H9 (cell line): Measurements from ENCODE around the gene CAPG. TPM values are rescaled to one million over a fixed set of nuclear protein-coding genes. Genes with fewer than 3 reads are reported as not detected.

Experiments
- DNase-seq: peaks from one replicate; pipeline ENCODE4 v3.0.0-alpha.2; 2017
- H2AFZ ChIP-seq: one replicate; pipeline ENCODE4 v1.6.1; 2013; ENCODE audit warnings: mild to moderate bottlenecking, low read length, control low read depth, moderate library complexity
- H2AK5ac ChIP-seq: 2 replicates; pipeline ENCODE4 v1.6.1; 2013; ENCODE audit warnings: low read length, control low read depth, mixed read lengths; ENCODE audit not compliant: insufficient read length
- H2BK120ac ChIP-seq: one replicate; pipeline ENCODE4 v1.6.1; 2013; ENCODE audit warnings: low read depth, mild to moderate bottlenecking, low read length, control low read depth, inconsistent platforms; ENCODE audit not compliant: poor library complexity, severe bottlenecking
- H2BK12ac ChIP-seq: 2 replicates; pipeline ENCODE4 v1.6.1; 2013; ENCODE audit warnings: low read length, control low read depth, mixed read lengths, low read depth; ENCODE audit not compliant: insufficient read length
- H2BK15ac ChIP-seq: 2 replicates; pipeline ENCODE4 v1.6.1; 2013; ENCODE audit warnings: low read depth, low read length, control low read depth
- H2BK20ac ChIP-seq: one replicate; pipeline ENCODE4 v1.6.1; 2013; ENCODE audit warnings: low read depth, mild to moderate bottlenecking, low read length, control low read depth, inconsistent platforms; ENCODE audit not compliant: poor library complexity, severe bottlenecking
- H2BK5ac ChIP-seq: 2 replicates; pipeline ENCODE4 v1.6.1; 2013; ENCODE audit warnings: low read length, control low read depth, mixed read lengths; ENCODE audit not compliant: insufficient read length
- H3K14ac ChIP-seq: 2 replicates; pipeline ENCODE4 v1.6.1; 2013; ENCODE audit warnings: low read length, control low read depth; ENCODE audit not compliant: insufficient read depth
- H3K18ac ChIP-seq: 2 replicates; pipeline ENCODE4 v1.6.1; 2013; ENCODE audit warnings: low read depth, mild to moderate bottlenecking, mixed read lengths, low read length, control low read depth; ENCODE audit not compliant: insufficient read length
- H3K23ac ChIP-seq: 2 replicates; pipeline ENCODE4 v1.6.1; 2013; ENCODE audit warnings: low read length, control low read depth, mixed read lengths, low read depth; ENCODE audit not compliant: insufficient read length
- H3K23me2 ChIP-seq: 2 replicates; pipeline ENCODE4 v1.6.1; 2013; ENCODE audit warnings: low read depth, mild to moderate bottlenecking, mixed read lengths, low read length, control low read depth; ENCODE audit not compliant: insufficient read length, poor library complexity, severe bottlenecking
- H3K27ac ChIP-seq: 2 replicates; pipeline ENCODE4 v1.5.1; 2013; ENCODE audit warnings: low read length, control low read depth, mixed read lengths, low read depth; ENCODE audit not compliant: insufficient read length
- H3K27me3 ChIP-seq: 2 replicates; pipeline ENCODE4 v1.6.1; 2013; ENCODE audit warnings: low read length, control low read depth, inconsistent platforms; ENCODE audit not compliant: insufficient read depth
- H3K4ac ChIP-seq: 2 replicates; pipeline ENCODE4 v1.6.1; 2013; ENCODE audit warnings: low read depth, mild to moderate bottlenecking, control low read depth, inconsistent platforms, low read length, moderate library complexity
- H3K4me1 ChIP-seq: 2 replicates; pipeline ENCODE4 v1.6.1; 2013; ENCODE audit warnings: low read length, control low read depth, inconsistent platforms; ENCODE audit not compliant: insufficient read depth
- H3K4me2 ChIP-seq: 2 replicates; pipeline ENCODE4 v1.6.1; 2013; ENCODE audit warnings: low read length, control low read depth, mixed read lengths; ENCODE audit not compliant: insufficient read length, insufficient read depth
- H3K56ac ChIP-seq: 2 replicates; pipeline ENCODE4 v1.6.1; 2013; ENCODE audit warnings: low read depth, mild to moderate bottlenecking, mixed read lengths, low read length, control low read depth; ENCODE audit not compliant: insufficient read length
- H3K79me1 ChIP-seq: 2 replicates; pipeline ENCODE4 v1.6.1; 2013; ENCODE audit warnings: low read depth, mild to moderate bottlenecking, moderate library complexity, low read length, control low read depth, inconsistent platforms; ENCODE audit not compliant: insufficient read depth, poor library complexity, severe bottlenecking
- H3K79me2 ChIP-seq: 2 replicates; pipeline ENCODE4 v1.6.1; 2013; ENCODE audit warnings: low read length, control low read depth, inconsistent platforms; ENCODE audit not compliant: insufficient read depth
- H3K9ac ChIP-seq: 2 replicates; pipeline ENCODE4 v1.6.1; 2013; ENCODE audit warnings: low read length, control low read depth, mixed read lengths; ENCODE audit not compliant: insufficient read length; ENCODE audit errors: extremely low read depth
- H3K9me3 ChIP-seq: one replicate; pipeline ENCODE4 v1.6.1; 2013; ENCODE audit warnings: low read depth, low read length, inconsistent platforms; ENCODE audit not compliant: control insufficient read depth
- H3T11ph ChIP-seq: one replicate; pipeline ENCODE4 v1.6.1; 2013; ENCODE audit warnings: mild to moderate bottlenecking, low read length, control low read depth, inconsistent platforms
- H4K20me1 ChIP-seq: one replicate; pipeline ENCODE4 v1.6.1; 2013; ENCODE audit not compliant: control insufficient read depth, insufficient read length, insufficient read depth
- H4K5ac ChIP-seq: 2 replicates; pipeline ENCODE4 v1.6.1; 2013; ENCODE audit warnings: low read depth, mild to moderate bottlenecking, mixed read lengths, low read length, control low read depth; ENCODE audit not compliant: insufficient read length
- H4K8ac ChIP-seq: replicated peaks from 2 replicates; pipeline ENCODE4 v1.6.1; 2013; ENCODE audit warnings: low read length, control low read depth, mixed read lengths, low read depth; ENCODE audit not compliant: insufficient read length
- H4K91ac ChIP-seq: 2 replicates; pipeline ENCODE4 v1.6.1; 2013; ENCODE audit warnings: low read depth, mild to moderate bottlenecking, moderate library complexity, mixed read lengths, low read length, control low read depth; ENCODE audit not compliant: insufficient read length
- H3K27ac Mint-ChIP-seq, 3 experiments: 2 replicates in 2 of 3; 3 replicates in 1 of 3; pipeline ENCODE4 v1.8.0; 2020 to 2021; ENCODE audit warnings: mixed read lengths in 3 of 3, mild to moderate bottlenecking in 1 of 3, moderate library complexity in 1 of 3
- H3K27me3 Mint-ChIP-seq: 2 replicates; pipeline ENCODE4 v1.8.0; 2021; ENCODE audit warnings: low read depth, mild to moderate bottlenecking, moderate library complexity, mixed read lengths
- H3K36me3 Mint-ChIP-seq, 3 experiments: 2 replicates in 2 of 3; 3 replicates in 1 of 3; pipeline ENCODE4 v1.8.0; 2020 to 2021; ENCODE audit warnings: low read depth in 3 of 3, mixed read lengths in 3 of 3; ENCODE audit not compliant: insufficient read depth in 1 of 3
- H3K4me1 Mint-ChIP-seq, 2 experiments: 2 replicates each; pipeline ENCODE4 v1.8.0; 2020; ENCODE audit warnings: mixed read lengths in 2 of 2
- H3K4me3 Mint-ChIP-seq, 2 experiments: 2 replicates in 1 of 2; 3 replicates in 1 of 2; pipeline ENCODE4 v1.8.0; 2020 to 2021; ENCODE audit warnings: mild to moderate bottlenecking in 2 of 2, mixed read lengths in 2 of 2, moderate library complexity in 1 of 2
- H3K9me3 Mint-ChIP-seq, 2 experiments: 2 replicates in 1 of 2; 3 replicates in 1 of 2; pipeline ENCODE4 v1.8.0; 2020; ENCODE audit warnings: mild to moderate bottlenecking in 2 of 2, mixed read lengths in 2 of 2, moderate library complexity in 1 of 2
- CTCF ChIP-seq: fragments of 200-600 bp; sonication (generic); conservative IDR thresholded peaks from 3 replicates; pipeline ENCODE4 v1.8.0; 2021; ENCODE audit warnings: antibody characterized with exemption, mild to moderate bottlenecking
- WGBS: extraction: QIAGEN DNeasy Blood & Tissue Kit; methylation state at CpG from one replicate; pipeline ENCODE4 v1.1.7; 2013; ENCODE audit warnings: missing lambda C conversion rate, low lambda C conversion rate, mixed read lengths; ENCODE audit not compliant: insufficient read length; ENCODE audit errors: extremely low coverage; 5-methylcytosine and 5-hydroxymethylcytosine counted together
- total RNA-seq: library from RNA; stranded (reverse); gene quantifications from 2 replicates; pipeline ENCODE4 v1.2.1, GENCODE V29; 2021

Gene CAPG
- total RNA-seq, 1 experiment from 2014 or later = 72.8 TPM

- Mint-ChIP-seq H3K27ac (no peak overlapping the region), H3K4me3 (no peak overlapping the region; a peak in 1 of 5 replicates), H3K27me3 (peaks cover 28% of the 10 kb centered on the region), H3K36me3 (no peaks in the 10 kb centered on the region; a peak in 1 of 7 replicates), H3K4me1 (peaks cover 40 to 50% of the 10 kb centered on the region in 2 experiments), H3K9me3 (no peaks in the 10 kb centered on the region)
- Histone ChIP-seq H3K9ac (no peak overlapping the region), H2AFZ (no peak overlapping the region), H3K79me1 (no peaks in the 10 kb centered on the region), H2BK20ac (no peak overlapping the region), H3K14ac (no peak overlapping the region), H3K27ac (no peak overlapping the region), H2BK120ac (no peak overlapping the region), H4K8ac (no peak overlapping the region), H3K56ac (no peak overlapping the region), H3K4ac (no peak overlapping the region), H3K23me2 (peaks cover 5% of the 10 kb centered on the region), H2BK5ac (no peak overlapping the region), H3T11ph (no peak overlapping the region), H3K9me3 (no peaks in the 10 kb centered on the region), H2BK15ac (0 out of 2 replicates have a peak overlapping the region, but pooled peaks have one; percentile 14), H4K5ac (no peak overlapping the region), H2AK5ac (no peak overlapping the region), H3K27me3 (no peaks in the 10 kb centered on the region), H3K4me1 (peaks cover 15% of the 10 kb centered on the region; the same call in 1 of the 2 replicates), H2BK12ac (no peak overlapping the region), H3K79me2 (no peaks in the 10 kb centered on the region), H3K4me2 (no peak overlapping the region), H3K18ac (no peak overlapping the region), H4K20me1 (no peaks in the 10 kb centered on the region), H3K23ac (no peak overlapping the region), H4K91ac (no peak overlapping the region)
- TF ChIP-seq CTCF = no peak
- no CpG with 5 or more reads among the region's 7 CpGs for WGBS
- no peak for DNase-seq
Observed at GRCh38 chr2:85428343-85428881, 18.2 kb upstream of the CAPG start.
